ENCODE data around the gene CABLES1.

GRCh38 chr18:23260926-23261590 lies 125.8 kb downstream of the CABLES1 start:
- TF ChIP-seq POLR2A (IDR thresholded peaks at IDR 0.05; ENCODE audit: control extremely low read depth in 1 of 2, low read depth in 2 of 2, low read length in 2 of 2), result no peak
- no peak for TF ChIP-seq CTCF (IDR thresholded peaks at IDR 0.05; ENCODE audit: control extremely low read depth in 1 of 3, insufficient read depth in 1 of 3, low read depth in 1 of 3, low read length in 3 of 3)
- no peak for TF ChIP-seq TAF1 (IDR thresholded peaks at IDR 0.05; ENCODE audit: low read depth, low read length)
- TF ChIP-seq HDAC6 (IDR thresholded peaks at IDR 0.05; ENCODE audit: low read depth, low read length), result no peak
- no peak for TF ChIP-seq EZH2 (IDR thresholded peaks at IDR 0.05; ENCODE audit: low read depth, low read length, severe bottlenecking)
- no peak for TF ChIP-seq E2F6 (IDR thresholded peaks at IDR 0.05)
